ENCODE results near the gene ADAMTS13. TPM values are rescaled to one million over a fixed set of nuclear protein-coding genes. Genes with fewer than 3 reads are reported as not detected.
A peak's percentile ranks its signal among the peaks of the same experiment; 100 is the strongest.
"Not testable (repeated sequence)": the region's sequence is repeated elsewhere in the genome, so short reads cannot be mapped to it uniquely, and the experiment has no call there.

ADAMTS13 gene
- total and polyA plus RNA-seq, 10 donors: 1.1 to 4.8 (median 2.7) TPM

- peak within 1 kb of the TSS; percentile 56 to 99 (median 92) for H3K4me3 ChIP-seq
- peak within 1 kb of the TSS; percentile 97 to 99 (median 99) for H3K27ac ChIP-seq
- TF ChIP-seq POLR2A (IDR thresholded peaks at IDR 0.05) (peak in 2 of 3 donors; percentile 22 to 65), CTCF (IDR thresholded peaks at IDR 0.05 in 8 of 11, conservative IDR thresholded peaks at IDR 0.05 in 3 of 11) (peak in 6 of 11 experiments; percentile 5 to 53 (median 34)), POLR2AphosphoS5 (IDR thresholded peaks at IDR 0.05) (peak; percentile 81 to 90 (median 89))
- WGBS, 5 donors: 0 to 5% (median 1%) methylated on average over 8 to 120 of the region's 120 CpGs
- DNase-seq: peak; percentile 100
- no peaks in the 10 kb centered on the region for H3K9me3 ChIP-seq
- no peaks in the 10 kb centered on the region for H3K27me3 ChIP-seq (replicated peaks in 1 of 7)
- peaks cover 0 to 26% (median 5%) of the 10 kb centered on the region in 6 donors for H3K36me3 ChIP-seq
- intact Hi-C loops (cut with DNase I; ENCODE audit: low total_unique reads): no loop called here
- H3K4me1 ChIP-seq: peaks cover 36 to 64% (median 50%) of the 10 kb centered on the region in 6 donors
Observed at GRCh38 chr9:133375724-133376654, 46.2 kb upstream of the ADAMTS13 start, which contains the start of the genes STKLD1 and SURF4. TSS of gene STKLD1 (plus strand) at chr9:133376366. CDS start at chr9:133376474, 108 bp downstream. TSS of gene SURF4 (minus strand) at chr9:133376060. CDS start at chr9:133375969, 91 bp downstream.

- DNase-seq; H3K9me3 ChIP-seq; H3K27ac ChIP-seq; intact Hi-C loops (cut with DNase I; ENCODE audit: low total_unique reads); H3K27me3 ChIP-seq (replicated peaks in 1 of 7): not testable (repeated sequence)
- Histone ChIP-seq H3K4me3 (peak overlapping the region in 1 of 8 donors; percentile 99), H3K36me3 (peaks cover 0 to 14% (median 5%) of the 10 kb centered on the region in 6 donors), H3K4me1 (peaks cover 23 to 51% (median 37%) of the 10 kb centered on the region in 6 donors)
- 91 to 96% (median 92%) methylated on average over 14 of the region's 14 CpGs for WGBS, 5 donors
Observed at GRCh38 chr9:133377280-133377679, 44.9 kb upstream of the ADAMTS13 start.

GRCh38 chr9:133377721-133378216, 44.4 kb upstream of the ADAMTS13 start:
- H3K9me3 ChIP-seq: no peaks in the 10 kb centered on the region
- no peaks in the 10 kb centered on the region for H3K27me3 ChIP-seq (replicated peaks in 1 of 7)
- H3K4me1 ChIP-seq: peaks cover 18 to 46% (median 32%) of the 10 kb centered on the region in 6 donors
- H3K4me3 ChIP-seq: no peak overlapping the region
- 78 to 86% (median 82%) methylated on average over 6 of the region's 6 CpGs for whole genome bisulfite sequencing, 5 donors
- no peak overlapping the region for H3K27ac ChIP-seq
- DNase-seq: no peak
- TF ChIP-seq POLR2AphosphoS5 (IDR thresholded peaks at IDR 0.05): no peak
- TF ChIP-seq CTCF (IDR thresholded peaks at IDR 0.05 in 8 of 11, conservative IDR thresholded peaks at IDR 0.05 in 3 of 11): no peak
- TF ChIP-seq POLR2A (IDR thresholded peaks at IDR 0.05): no peak
- intact Hi-C loops (cut with DNase I; ENCODE audit: low total_unique reads): no loop called here
- H3K36me3 ChIP-seq: peaks cover 0 to 9% (median 4%) of the 10 kb centered on the region in 6 donors

- intact Hi-C loops (cut with DNase I; ENCODE audit: low total_unique reads): no loop called here
- Histone ChIP-seq H3K4me3 (no peak overlapping the region), H3K27me3 (replicated peaks in 1 of 7) (no peaks in the 10 kb centered on the region)
Observed at GRCh38 chr9:133378408-133378962, 43.7 kb upstream of the ADAMTS13 start.

More at GRCh38 chr9:133378408-133378962, 43.7 kb upstream of the ADAMTS13 start:
- Histone ChIP-seq H3K4me1 (peaks cover 17 to 39% (median 25%) of the 10 kb centered on the region in 6 donors), H3K36me3 (peaks cover 0 to 2% (median under 1%) of the 10 kb centered on the region in 6 donors), H3K27ac (no peak overlapping the region), H3K9me3 (no peaks in the 10 kb centered on the region)
- no peak for DNase-seq
- no peak for TF ChIP-seq CTCF (IDR thresholded peaks at IDR 0.05 in 8 of 11, conservative IDR thresholded peaks at IDR 0.05 in 3 of 11)
- no peak for TF ChIP-seq POLR2A (IDR thresholded peaks at IDR 0.05)
- no peak for TF ChIP-seq POLR2AphosphoS5 (IDR thresholded peaks at IDR 0.05)
- 30 to 84% (median 52%) methylated on average over 1 of the region's 1 CpG for WGBS, 5 donors
